A673 (cell line): ENCODE results near the gene KPNB1. TPM values are rescaled to one million over a fixed set of nuclear protein-coding genes. Genes with fewer than 3 reads are reported as not detected.

Source experiments
- BruUV-seq: library from RNA; stranded (reverse); fragments of 400-500 nt; replicated peaks from 2 replicates; lab custom pipeline; 2021; lab: Mats Ljungman, UMichigan
- CTCF ChIA-PET: fragments of 300-600 bp; sonication (Branson Sonifier 250); formaldehyde crosslinking; loops from one replicate; lab custom pipeline; 2022; ENCODE audit warnings: antibody characterized with exemption; lab: Charles Lee
- POLR2A ChIA-PET: fragments of 300-600 bp; sonication (Branson Sonifier 250); formaldehyde crosslinking; loops from one replicate; lab custom pipeline; 2022; ENCODE audit warnings: antibody characterized with exemption; ENCODE audit not compliant: low non-redundant PET; lab: Charles Lee
- DNase-seq: peaks from one replicate; pipeline ENCODE4 v3.0.0-alpha.2; 2015; ENCODE audit warnings: low spot score
- H3K27ac ChIP-seq: fragments of 200-600 bp; sonication (generic); 2 replicates; pipeline ENCODE4 v1.5.1; 2016; ENCODE audit warnings: mixed run types, low read depth, mild to moderate bottlenecking, mixed read lengths, antibody characterized with exemption, low read length; ENCODE audit not compliant: poor library complexity, severe bottlenecking
- H3K27me3 ChIP-seq: fragments of 200-600 bp; sonication (generic); replicated peaks from 2 replicates; pipeline ENCODE4 v1.6.1; 2017; ENCODE audit warnings: mixed run types, low read depth, mild to moderate bottlenecking, mixed read lengths, antibody characterized with exemption, low read length; ENCODE audit not compliant: insufficient read depth, poor library complexity
- H3K36me3 ChIP-seq: fragments of 200-600 bp; sonication (generic); 2 replicates; pipeline ENCODE4 v1.6.1; 2016; ENCODE audit warnings: mixed run types, mild to moderate bottlenecking, mixed read lengths, antibody characterized with exemption, low read length; ENCODE audit not compliant: insufficient read depth, poor library complexity, severe bottlenecking
- H3K4me1 ChIP-seq: fragments of 200-600 bp; sonication (generic); 2 replicates; pipeline ENCODE4 v1.6.1; 2017; ENCODE audit warnings: mixed run types, mild to moderate bottlenecking, mixed read lengths, antibody characterized with exemption, low read length; ENCODE audit not compliant: insufficient read depth, poor library complexity, severe bottlenecking
- H3K4me3 ChIP-seq: fragments of 200-600 bp; sonication (generic); 2 replicates; pipeline ENCODE4 v1.5.1; 2016; ENCODE audit warnings: low read depth, mixed run types, mild to moderate bottlenecking, mixed read lengths, low read length; ENCODE audit not compliant: poor library complexity, severe bottlenecking
- H3K9me3 ChIP-seq: fragments of 200-600 bp; sonication (generic); 2 replicates; pipeline ENCODE4 v1.6.1; 2016; ENCODE audit warnings: mixed run types, low read depth, mild to moderate bottlenecking, mixed read lengths, antibody characterized with exemption, low read length; ENCODE audit not compliant: poor library complexity, severe bottlenecking
- CTCF ChIP-seq: fragments of 300-800, 200-600 bp; sonication (generic); conservative IDR thresholded peaks from 2 replicates; pipeline ENCODE4 v1.5.1; 2017; ENCODE audit warnings: low read depth, mild to moderate bottlenecking, antibody characterized with exemption, low read length, moderate library complexity, mixed read lengths
- EZH2 ChIP-seq: fragments of 200-600 bp; sonication (generic); IDR thresholded peaks from 2 replicates; pipeline ENCODE4 v1.6.1; 2017; ENCODE audit warnings: borderline replicate concordance, low read depth, mild to moderate bottlenecking, mixed read lengths, antibody characterized with exemption, low read length; ENCODE audit not compliant: poor library complexity, severe bottlenecking
- intact Hi-C: fragments of 100-400 bp; cut with micrococcal nuclease; formaldehyde crosslinking; loops from one replicate; pipeline ENCODE4 v1.10.0; 2022; ENCODE audit not compliant: unreplicated experiment
- total RNA-seq: library from RNA; stranded (reverse); gene quantifications from 2 replicates; pipeline ENCODE4 v1.2.3, GENCODE V29; 2021

The KPNB1 gene
- total RNA-seq, 1 experiment from 2014 or later, result 429 TPM

GRCh38 chr17:47665655-47666054 is 15.9 kb downstream of the KPNB1 start:
- intact Hi-C loops, result no loop called here
- DNase-seq, result no peak
- H3K4me3 ChIP-seq, result no peak overlapping the region
- BruUV-seq, result no TSS peak
- POLR2A ChIA-PET, result no interaction called here
- H3K36me3 ChIP-seq, result peaks cover 80% of the 10 kb centered on the region
- no peaks in the 10 kb centered on the region for H3K9me3 ChIP-seq
- H3K27me3 ChIP-seq, result no peaks in the 10 kb centered on the region
- CTCF ChIA-PET, result no interaction called here
- H3K27ac ChIP-seq, result no peak overlapping the region
- TF ChIP-seq CTCF (no peak), EZH2 (no peak)
- no peaks in the 10 kb centered on the region for H3K4me1 ChIP-seq

GRCh38 chr17:47669081-47669480 is 19.4 kb downstream of the KPNB1 start:
- Histone ChIP-seq H3K36me3 (peaks cover 87% of the 10 kb centered on the region), H3K4me1 (no peaks in the 10 kb centered on the region), H3K27me3 (no peaks in the 10 kb centered on the region), H3K27ac (no peak overlapping the region), H3K4me3 (no peak overlapping the region), H3K9me3 (no peaks in the 10 kb centered on the region)
- DNase-seq, result no peak
- POLR2A ChIA-PET, result no interaction called here
- TF ChIP-seq EZH2, result no peak
- intact Hi-C loops, result no loop called here
- CTCF ChIA-PET, result no interaction called here
- no TSS peak for BruUV-seq

DNA sequence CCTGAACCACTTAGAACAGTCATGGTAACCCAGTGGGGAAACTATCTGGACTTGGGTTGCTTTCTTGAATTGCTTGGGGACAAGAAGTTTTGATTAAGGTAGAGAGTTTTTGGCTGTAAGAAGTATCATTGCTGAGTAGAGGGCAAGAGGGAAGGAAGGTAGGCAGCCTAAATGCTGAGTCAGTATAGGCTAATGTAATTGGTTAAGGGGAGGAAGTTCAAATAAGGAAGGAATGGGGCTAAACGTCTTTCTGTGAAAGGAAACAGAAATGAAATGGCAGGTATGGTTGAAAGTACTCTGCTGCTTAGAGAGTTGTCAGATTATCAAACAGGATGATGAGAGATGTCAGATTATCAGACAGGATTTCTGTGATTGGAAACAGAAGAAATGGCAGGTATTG is 20.3 kb downstream of the KPNB1 start:
- H3K36me3 ChIP-seq, result peaks cover 91% of the 10 kb centered on the region
- BruUV-seq, result no TSS peak
- H3K27ac ChIP-seq, result peak overlapping the region; percentile 10
- intact Hi-C loops, result no loop called here
- ChIA-PET POLR2A (interaction anchor here (0.6 kb wide), 1 partner anchor 67 kb away, joined by 6 read pairs; no protein-coding TSS in a partner anchor), CTCF (no interaction called here)
- TF ChIP-seq EZH2 (no peak), CTCF (no peak)
- DNase-seq, result no peak
- H3K4me3 ChIP-seq, result no peak overlapping the region
- H3K4me1 ChIP-seq, result no peaks in the 10 kb centered on the region
- no peaks in the 10 kb centered on the region for H3K27me3 ChIP-seq
- H3K9me3 ChIP-seq, result no peaks in the 10 kb centered on the region

DNA sequence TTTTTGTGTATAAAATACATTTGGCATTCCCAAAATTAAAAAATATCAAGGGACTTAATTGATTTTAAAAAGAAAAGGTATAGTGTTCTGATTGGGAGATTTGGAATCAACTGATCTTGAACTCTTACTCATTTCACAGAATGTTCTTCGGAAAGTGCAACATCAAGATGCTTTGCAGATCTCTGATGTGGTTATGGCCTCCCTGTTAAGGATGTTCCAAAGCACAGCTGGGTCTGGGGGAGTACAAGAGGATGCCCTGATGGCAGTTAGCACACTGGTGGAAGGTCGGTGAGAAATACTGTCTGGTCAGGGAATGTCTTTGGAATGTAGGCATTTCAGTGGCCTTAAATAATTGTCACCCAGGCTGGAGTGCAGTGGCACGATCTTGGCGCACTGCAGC is 24.8 kb downstream of the KPNB1 start:
- no peak overlapping the region for H3K27ac ChIP-seq
- ChIA-PET CTCF (interaction anchor here (0.5 kb wide), 1 partner anchor 76 kb away, joined by 5 read pairs; no protein-coding TSS in a partner anchor), POLR2A (interaction anchor here (0.6 kb wide), 1 partner anchor 25 kb away, joined by 3 read pairs; no protein-coding TSS in a partner anchor)
- H3K9me3 ChIP-seq, result no peaks in the 10 kb centered on the region
- intact Hi-C loops, result no loop called here
- no peak for DNase-seq
- no peaks in the 10 kb centered on the region for H3K4me1 ChIP-seq
- BruUV-seq, result no TSS peak
- peaks cover 94% of the 10 kb centered on the region for H3K36me3 ChIP-seq
- H3K4me3 ChIP-seq, result no peak overlapping the region
- TF ChIP-seq CTCF (no peak), EZH2 (no peak)
- H3K27me3 ChIP-seq, result no peaks in the 10 kb centered on the region
